Measurements from ENCODE around the gene APLN.

Gene APLN

DNA sequence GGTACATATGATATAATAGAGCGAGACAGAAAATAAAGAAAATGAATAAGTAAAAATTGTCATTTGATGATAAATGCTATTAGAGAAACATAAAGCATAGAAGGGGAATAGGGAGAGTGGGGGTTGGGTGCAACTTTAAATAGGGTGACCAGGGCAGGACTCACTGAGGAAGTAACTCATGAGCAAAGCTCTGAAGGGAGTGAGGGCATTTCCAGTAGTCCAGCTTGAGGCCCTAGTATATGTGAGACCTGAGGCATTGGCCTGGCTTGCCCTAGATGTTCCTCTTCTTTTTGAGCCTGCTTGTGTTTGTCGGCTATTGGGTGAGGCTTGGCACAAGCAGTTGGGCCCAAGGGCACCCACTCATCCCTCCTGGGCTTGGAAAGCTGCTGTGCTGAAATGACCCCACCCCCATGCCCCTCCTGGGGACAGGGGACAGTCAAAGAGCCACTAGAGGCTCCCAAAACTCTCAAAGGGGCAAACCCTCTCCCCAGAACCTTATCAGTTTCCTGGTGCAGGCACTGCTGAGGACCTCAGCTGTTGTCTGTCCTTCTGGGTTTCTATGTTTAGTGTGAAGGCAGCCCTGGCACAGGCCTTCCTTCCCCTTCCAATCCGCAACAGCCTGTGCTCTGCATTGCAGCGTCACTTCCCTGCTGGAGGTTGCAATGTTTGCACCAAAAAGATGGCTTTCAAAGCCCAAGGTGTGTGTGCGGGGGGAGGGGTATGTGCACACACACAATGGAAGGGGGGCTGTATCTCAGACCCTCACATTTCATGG, 40.1 kb downstream of the APLN start:
- no peak for DNase-seq (ENCODE audit: low read depth)
- TF ChIP-seq POLR2A (IDR thresholded peaks at IDR 0.05; ENCODE audit: extremely low read depth, insufficient read length) (no peak), CTCF (IDR thresholded peaks at IDR 0.05; ENCODE audit: low read depth, low read length) (no peak), MYC (IDR thresholded peaks at IDR 0.05; ENCODE audit: low read depth, low read length) (no peak)
- TF ChIP-seq, protein P1, sequence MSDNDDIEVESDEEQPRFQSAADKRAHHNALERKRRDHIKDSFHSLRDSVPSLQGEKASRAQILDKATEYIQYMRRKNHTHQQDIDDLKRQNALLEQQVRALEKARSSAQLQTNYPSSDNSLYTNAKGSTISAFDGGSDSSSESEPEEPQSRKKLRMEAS (IDR thresholded peaks at IDR 0.05; ENCODE audit: low read depth, low read length) = no peak
- H3K4me3 ChIP-seq (ENCODE audit: low read depth, low read length) = no peak overlapping the region

DNA sequence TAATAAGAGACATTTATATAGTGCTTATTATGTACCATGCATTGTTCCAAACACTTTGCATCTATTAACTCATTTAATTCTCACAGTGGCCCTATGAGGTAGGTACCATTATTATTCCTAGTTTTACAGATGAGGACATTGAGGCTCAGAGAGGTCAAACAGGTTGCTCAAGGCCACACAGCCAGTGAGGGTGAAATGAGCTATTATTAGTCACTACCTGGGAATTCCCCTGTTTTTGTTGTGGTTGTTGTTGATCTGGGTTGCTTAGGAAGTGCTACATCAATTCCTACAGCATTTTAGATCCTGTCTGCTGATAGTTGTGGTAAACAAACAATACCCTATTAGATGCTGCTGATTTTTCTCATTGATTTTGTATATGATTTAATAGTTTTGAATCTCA, 41.2 kb downstream of the APLN start:
- TF ChIP-seq, protein P1 (IDR thresholded peaks at IDR 0.05; ENCODE audit: low read depth, low read length) = no peak
- no peak for TF ChIP-seq MYC (IDR thresholded peaks at IDR 0.05; ENCODE audit: low read depth, low read length)
- no peak for TF ChIP-seq CTCF (IDR thresholded peaks at IDR 0.05; ENCODE audit: low read depth, low read length)
- TF ChIP-seq POLR2A (IDR thresholded peaks at IDR 0.05; ENCODE audit: extremely low read depth, insufficient read length) = no peak
- DNase-seq (ENCODE audit: low read depth) = no peak
- H3K4me3 ChIP-seq (ENCODE audit: low read depth, low read length) = no peak overlapping the region

GRCh38 chrX:129612396-129612795, 42.4 kb downstream of the APLN start:
- no peak for DNase-seq (ENCODE audit: low read depth)
- TF ChIP-seq CTCF (IDR thresholded peaks at IDR 0.05; ENCODE audit: low read depth, low read length) (no peak), MYC (IDR thresholded peaks at IDR 0.05; ENCODE audit: low read depth, low read length) (no peak)
- TF ChIP-seq, protein P1 (IDR thresholded peaks at IDR 0.05; ENCODE audit: low read depth, low read length) = no peak
- H3K4me3 ChIP-seq (ENCODE audit: low read depth, low read length) = no peak overlapping the region

DNA sequence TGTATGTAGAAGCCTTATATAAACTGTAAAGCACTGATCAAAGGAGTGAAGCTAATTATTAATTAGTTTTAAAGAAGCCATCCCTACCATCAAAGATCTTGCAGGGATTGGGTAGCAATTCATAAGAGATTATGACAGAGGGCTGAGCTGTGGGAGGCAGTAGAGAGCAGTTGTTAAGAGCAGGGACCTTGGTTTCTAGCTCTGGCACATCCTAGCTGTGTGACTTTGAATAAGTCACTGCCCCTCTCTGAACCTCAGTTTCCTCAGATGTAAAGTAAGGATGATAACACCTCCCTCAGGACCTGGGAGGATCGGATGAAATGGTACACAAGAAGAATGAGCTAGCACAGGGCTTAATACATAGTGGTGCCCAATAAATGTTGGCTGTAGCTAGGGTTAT, 45.4 kb downstream of the APLN start:
- TF ChIP-seq CTCF (IDR thresholded peaks at IDR 0.05; ENCODE audit: low read depth, low read length) (peak; percentile 26), POLR2A (IDR thresholded peaks at IDR 0.05; ENCODE audit: extremely low read depth, insufficient read length) (no peak), MYC (IDR thresholded peaks at IDR 0.05; ENCODE audit: low read depth, low read length) (no peak)
- H3K4me3 ChIP-seq (ENCODE audit: low read depth, low read length) = no peak overlapping the region
- peak; percentile 19 for DNase-seq (ENCODE audit: low read depth)

DNA sequence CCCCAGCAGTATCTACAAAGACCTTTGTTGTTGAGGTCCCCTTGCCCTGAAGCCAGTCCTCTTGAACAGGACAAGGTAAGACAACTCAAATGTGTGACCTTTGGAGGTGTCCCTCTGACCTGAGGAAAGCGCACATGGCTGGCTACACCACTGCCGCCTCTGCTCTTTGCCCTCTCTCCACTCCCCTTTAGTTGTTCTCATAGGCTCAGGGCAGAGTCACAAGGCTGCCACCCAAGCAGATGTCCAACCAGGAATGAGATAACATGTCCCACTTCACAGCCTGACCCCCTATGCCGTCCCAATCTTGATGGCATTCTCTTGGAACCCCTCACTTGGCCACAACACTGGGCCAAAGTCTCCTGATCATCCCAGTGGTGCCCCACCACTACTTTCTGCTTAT, 46.3 kb downstream of the APLN start:
- DNase-seq (ENCODE audit: low read depth) = no peak
- TF ChIP-seq POLR2A (IDR thresholded peaks at IDR 0.05; ENCODE audit: extremely low read depth, insufficient read length) (no peak), MYC (IDR thresholded peaks at IDR 0.05; ENCODE audit: low read depth, low read length) (no peak)
- TF ChIP-seq, protein P1 (IDR thresholded peaks at IDR 0.05; ENCODE audit: low read depth, low read length) = no peak

GRCh38 chrX:129606918-129607317, 47.8 kb downstream of the APLN start:
- peak; percentile 52 for DNase-seq (ENCODE audit: low read depth)
- no peak overlapping the region for H3K4me3 ChIP-seq (ENCODE audit: low read depth, low read length)
- peak; percentile 51 for TF ChIP-seq CTCF (IDR thresholded peaks at IDR 0.05; ENCODE audit: low read depth, low read length)
- TF ChIP-seq MYC (IDR thresholded peaks at IDR 0.05; ENCODE audit: low read depth, low read length) = no peak

More for the DNA sequence above, 46.3 kb downstream of the APLN start:
- no peak overlapping the region for H3K4me3 ChIP-seq (ENCODE audit: low read depth, low read length)

Data from NB4 (cell line).